ENCODE measurements around the gene SLC5A2. TPM values are rescaled to one million over a fixed set of nuclear protein-coding genes. Genes with fewer than 3 reads are reported as not detected.

The SLC5A2 gene
- total RNA-seq, 1 donor from 2014 or later: not detected

DNA sequence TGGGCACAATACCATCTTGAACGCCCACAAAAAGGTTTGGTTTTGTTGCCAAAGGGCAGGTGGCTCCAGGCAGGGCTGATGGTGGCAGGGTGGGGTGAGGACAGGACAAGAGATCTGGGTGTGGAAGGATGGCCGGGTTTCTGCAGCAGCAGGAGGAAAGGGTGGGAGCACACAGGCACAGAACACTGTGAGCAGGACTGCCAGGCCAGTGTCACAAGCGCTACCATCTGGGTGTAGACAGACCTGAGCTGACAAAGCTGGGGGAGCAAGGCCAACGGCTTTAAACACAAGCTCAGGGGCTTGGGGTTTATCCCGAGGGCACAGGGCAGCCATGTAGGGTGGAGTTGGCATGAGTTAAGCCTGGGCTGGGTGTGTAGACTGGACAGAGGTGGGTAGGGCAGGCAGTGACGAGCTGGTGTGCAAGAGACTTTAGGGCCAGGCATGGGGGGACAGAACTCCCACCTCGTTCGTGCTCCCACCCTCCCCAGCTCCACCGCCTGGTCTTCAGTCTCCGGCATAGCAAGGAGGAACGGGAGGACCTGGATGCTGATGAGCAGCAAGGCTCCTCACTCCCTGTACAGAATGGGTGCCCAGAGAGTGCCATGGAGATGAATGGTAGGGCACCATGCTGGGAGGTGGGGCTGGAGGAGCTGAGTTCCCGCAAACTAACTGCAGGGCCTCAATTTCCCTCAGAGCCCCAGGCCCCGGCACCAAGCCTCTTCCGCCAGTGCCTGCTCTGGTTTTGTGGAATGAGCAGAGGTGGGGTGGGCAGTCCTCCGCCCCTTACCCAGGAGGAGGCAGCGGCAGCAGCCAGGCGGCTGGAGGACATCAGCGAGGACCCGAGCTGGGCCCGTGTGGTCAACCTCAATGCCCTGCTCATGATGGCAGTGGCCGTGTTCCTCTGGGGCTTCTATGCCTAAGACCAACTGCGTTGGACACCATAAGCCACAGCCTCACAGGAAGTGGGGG lies 7.0 kb downstream of the SLC5A2 start:
- no peak for DNase-seq
- Mint-ChIP-seq H3K4me3 (ENCODE audit: unreplicated experiment) (no peak overlapping the region), H3K36me3 (ENCODE audit: unreplicated experiment) (peaks cover 19% of the 10 kb centered on the region), H3K27ac (ENCODE audit: unreplicated experiment) (peak overlapping the region; percentile 33), H3K27me3 (ENCODE audit: unreplicated experiment) (peaks cover 30% of the 10 kb centered on the region), H3K4me1 (ENCODE audit: low read depth, unreplicated experiment) (no peaks in the 10 kb centered on the region), H3K9me3 (ENCODE audit: unreplicated experiment) (peaks cover 12% of the 10 kb centered on the region)
- TF ChIP-seq, protein P1, sequence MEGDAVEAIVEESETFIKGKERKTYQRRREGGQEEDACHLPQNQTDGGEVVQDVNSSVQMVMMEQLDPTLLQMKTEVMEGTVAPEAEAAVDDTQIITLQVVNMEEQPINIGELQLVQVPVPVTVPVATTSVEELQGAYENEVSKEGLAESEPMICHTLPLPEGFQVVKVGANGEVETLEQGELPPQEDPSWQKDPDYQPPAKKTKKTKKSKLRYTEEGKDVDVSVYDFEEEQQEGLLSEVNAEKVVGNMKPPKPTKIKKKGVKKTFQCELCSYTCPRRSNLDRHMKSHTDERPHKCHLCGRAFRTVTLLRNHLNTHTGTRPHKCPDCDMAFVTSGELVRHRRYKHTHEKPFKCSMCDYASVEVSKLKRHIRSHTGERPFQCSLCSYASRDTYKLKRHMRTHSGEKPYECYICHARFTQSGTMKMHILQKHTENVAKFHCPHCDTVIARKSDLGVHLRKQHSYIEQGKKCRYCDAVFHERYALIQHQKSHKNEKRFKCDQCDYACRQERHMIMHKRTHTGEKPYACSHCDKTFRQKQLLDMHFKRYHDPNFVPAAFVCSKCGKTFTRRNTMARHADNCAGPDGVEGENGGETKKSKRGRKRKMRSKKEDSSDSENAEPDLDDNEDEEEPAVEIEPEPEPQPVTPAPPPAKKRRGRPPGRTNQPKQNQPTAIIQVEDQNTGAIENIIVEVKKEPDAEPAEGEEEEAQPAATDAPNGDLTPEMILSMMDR (IDR thresholded peaks at IDR 0.05; ENCODE audit: partially characterized antibody, unreplicated experiment): no peak

DNA sequence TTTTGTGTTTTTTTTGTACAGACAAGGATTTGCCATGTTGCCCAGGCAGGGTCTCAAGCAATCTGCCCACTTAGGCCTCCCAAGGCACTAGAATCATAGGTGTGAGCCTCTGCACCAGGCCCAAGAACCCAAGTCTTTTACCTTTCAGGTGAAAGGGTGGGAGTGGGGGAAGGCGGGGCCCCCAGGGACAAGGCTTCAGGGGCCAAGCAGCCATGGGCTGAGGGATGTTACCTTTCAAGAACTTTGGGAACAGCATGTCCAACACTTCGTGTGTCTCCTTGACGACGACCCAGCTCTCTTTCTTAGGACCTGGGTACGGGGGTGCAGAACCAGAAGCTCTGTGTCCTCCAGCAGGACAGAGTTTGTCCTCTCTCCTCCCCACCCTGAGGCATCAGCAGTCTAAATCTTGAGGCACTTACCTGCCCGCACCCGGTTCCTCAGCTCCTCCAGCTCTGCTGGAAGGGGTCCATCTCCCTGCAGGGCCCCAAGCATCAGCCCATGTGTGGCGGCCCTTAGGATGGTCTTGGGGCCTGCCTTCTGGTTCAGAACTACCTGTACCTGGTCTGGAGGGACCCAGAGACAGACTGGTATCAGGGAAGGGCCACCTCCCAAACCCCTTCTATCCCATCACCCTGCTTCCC lies 9.0 kb downstream of the SLC5A2 start:
- DNase-seq: no peak
- Mint-ChIP-seq H3K27me3 (ENCODE audit: unreplicated experiment) (peaks cover 19% of the 10 kb centered on the region), H3K27ac (ENCODE audit: unreplicated experiment) (no peak overlapping the region), H3K4me1 (ENCODE audit: low read depth, unreplicated experiment) (no peaks in the 10 kb centered on the region), H3K36me3 (ENCODE audit: unreplicated experiment) (peaks cover 19% of the 10 kb centered on the region), H3K9me3 (ENCODE audit: unreplicated experiment) (peaks cover 6% of the 10 kb centered on the region), H3K4me3 (ENCODE audit: unreplicated experiment) (no peak overlapping the region)
- TF ChIP-seq, protein P1 (IDR thresholded peaks at IDR 0.05; ENCODE audit: partially characterized antibody, unreplicated experiment): no peak

DNA sequence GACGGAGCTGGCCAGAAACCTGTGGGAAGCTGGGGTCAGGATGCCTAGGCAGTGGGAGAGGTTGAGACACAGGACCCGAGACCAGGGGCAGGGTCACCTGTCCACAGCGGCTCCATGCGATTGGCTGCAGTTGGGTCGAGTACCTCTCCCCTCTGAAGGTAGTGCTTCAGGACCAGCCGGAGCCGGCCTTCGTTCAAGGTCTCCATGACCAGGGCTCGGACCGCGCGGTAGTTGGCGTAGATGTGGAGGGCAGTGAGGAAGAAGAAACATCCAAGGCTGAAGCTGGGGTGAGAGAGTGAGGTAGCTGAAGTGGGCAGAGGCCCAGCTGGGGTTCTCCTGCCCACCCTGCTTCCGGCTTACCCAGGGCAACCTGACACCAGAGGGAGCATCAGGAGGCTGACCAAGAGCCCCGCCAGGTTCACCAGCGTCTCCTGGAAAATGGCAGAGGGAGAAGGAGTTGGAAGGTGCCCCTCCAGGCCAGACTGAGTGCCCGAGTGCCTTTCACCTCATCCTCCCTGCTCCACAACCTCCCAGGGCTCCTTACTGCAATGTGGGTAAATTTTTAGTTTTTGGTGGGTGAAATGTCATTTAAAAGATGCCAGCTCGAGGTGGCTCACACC lies 10.7 kb downstream of the SLC5A2 start:
- Mint-ChIP-seq H3K36me3 (ENCODE audit: unreplicated experiment) (peaks cover 19% of the 10 kb centered on the region), H3K4me1 (ENCODE audit: low read depth, unreplicated experiment) (no peaks in the 10 kb centered on the region), H3K27me3 (ENCODE audit: unreplicated experiment) (peaks cover 14% of the 10 kb centered on the region), H3K27ac (ENCODE audit: unreplicated experiment) (no peak overlapping the region), H3K4me3 (ENCODE audit: unreplicated experiment) (no peak overlapping the region), H3K9me3 (ENCODE audit: unreplicated experiment) (peaks cover 6% of the 10 kb centered on the region)
- no peak for DNase-seq
- TF ChIP-seq, protein P1 (IDR thresholded peaks at IDR 0.05; ENCODE audit: partially characterized antibody, unreplicated experiment): no peak

DNA sequence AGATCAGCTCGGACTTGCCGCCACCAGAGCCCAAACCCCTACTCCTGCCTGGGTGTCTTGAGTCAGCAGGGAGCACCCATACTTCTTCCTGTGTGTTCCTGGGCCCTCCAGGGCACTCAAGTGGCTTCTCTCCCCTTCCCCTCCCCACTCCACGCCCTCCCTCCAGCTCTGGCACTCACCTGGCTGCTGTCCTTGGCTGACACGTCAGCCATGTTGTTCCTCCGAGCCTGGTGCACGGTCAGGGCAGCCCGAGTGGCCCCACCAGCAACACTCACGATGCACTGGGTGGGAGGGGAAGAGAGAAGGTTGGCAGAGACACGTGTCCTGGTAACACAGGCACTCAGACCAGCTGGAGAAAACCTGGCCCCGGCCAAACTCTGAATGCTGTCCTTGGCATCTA lies 13.7 kb downstream of the SLC5A2 start:
- Mint-ChIP-seq H3K27ac (ENCODE audit: unreplicated experiment) (no peak overlapping the region), H3K9me3 (ENCODE audit: unreplicated experiment) (peaks cover 1% of the 10 kb centered on the region), H3K27me3 (ENCODE audit: unreplicated experiment) (peaks cover 8% of the 10 kb centered on the region), H3K4me3 (ENCODE audit: unreplicated experiment) (no peak overlapping the region), H3K36me3 (ENCODE audit: unreplicated experiment) (peaks cover 8% of the 10 kb centered on the region), H3K4me1 (ENCODE audit: low read depth, unreplicated experiment) (no peaks in the 10 kb centered on the region)
- DNase-seq: no peak
- TF ChIP-seq, protein P1 (IDR thresholded peaks at IDR 0.05; ENCODE audit: partially characterized antibody, unreplicated experiment): no peak
